K562 (cell line): ENCODE results near the gene ANXA3. TPM values are rescaled to one million over a fixed set of nuclear protein-coding genes. Genes with fewer than 3 reads are reported as not detected.

Experiments
- ATF1 ChIP-seq, 2 experiments: fragments of 450-650 bp in 1 of 2; IDR thresholded peaks; 2 replicates each; pipeline ENCODE4 v1.6.1; 2016; ENCODE audit warnings: missing compliant biosample characterization in 1 of 2, missing genetic modification characterization in 1 of 2
- ESRRA ChIP-seq: fragments of 450-650 bp; IDR thresholded peaks from 2 replicates; pipeline ENCODE4 v1.6.1; 2014; ENCODE audit warnings: low read depth, mild to moderate bottlenecking, moderate library complexity, borderline replicate concordance
- FOSL1 ChIP-seq: fragments of 200-800 bp; sonication (Bioruptor generic); conservative IDR thresholded peaks from 2 replicates; pipeline ENCODE4 v1.6.1; 2016; ENCODE audit warnings: missing genetic modification characterization, missing compliant biosample characterization
- JUND ChIP-seq, 2 experiments: IDR thresholded peaks; 2 replicates in 1 of 2; 3 replicates in 1 of 2; pipeline ENCODE4 v1.6.1; 2011; ENCODE audit warnings: borderline replicate concordance in 2 of 2, low read depth in 2 of 2, low read length in 2 of 2, improper control_type of control experiment in 1 of 2, missing biosample characterization in 1 of 2, missing genetic modification characterization in 1 of 2, missing genetic modification reagents in 1 of 2
- MTA2 ChIP-seq: fragments of 450-650 bp; IDR thresholded peaks from 2 replicates; pipeline ENCODE4 v1.6.1; 2016; ENCODE audit warnings: low read depth
- MYNN ChIP-seq, 2 experiments: sonication (generic); formaldehyde crosslinking in 1 of 2; IDR thresholded peaks; 2 replicates each; pipeline versions ENCODE4 v1.5.0 to v1.6.1; 2016 to 2020; ENCODE audit warnings: antibody characterized with exemption in 1 of 2, missing genetic modification reagents in 1 of 2
- STAT6 ChIP-seq: sonication (generic); formaldehyde crosslinking; IDR thresholded peaks from 2 replicates; pipeline ENCODE4 v1.8.1; 2023; ENCODE audit warnings: mild to moderate bottlenecking, missing genetic modification reagents
- TAF1 ChIP-seq: IDR thresholded peaks from 2 replicates; pipeline ENCODE4 v1.6.1; 2011; ENCODE audit warnings: mild to moderate bottlenecking, low read length, moderate library complexity; ENCODE audit not compliant: insufficient read depth, control insufficient read depth, severe bottlenecking; ENCODE audit errors: extremely low read depth
- TEAD1 ChIP-seq, 2 experiments: fragments of 450-650 bp in 1 of 2; sonication (generic) in 1 of 2; formaldehyde crosslinking; IDR thresholded peaks; 2 replicates each; pipeline versions ENCODE4 v1.4.0 to v1.8.0; 2020 to 2022; ENCODE audit warnings: mild to moderate bottlenecking in 2 of 2, missing genetic modification reagents in 1 of 2
- TEAD2 ChIP-seq: fragments of 450-650 bp; IDR thresholded peaks from 2 replicates; pipeline ENCODE4 v1.6.1; 2016; ENCODE audit warnings: missing genetic modification characterization, control low read depth, missing compliant biosample characterization
- VEZF1 ChIP-seq: fragments of 200-800 bp; sonication (Bioruptor generic); IDR thresholded peaks from 2 replicates; pipeline ENCODE4 v1.6.1; 2017; ENCODE audit warnings: missing genetic modification characterization, missing compliant biosample characterization
- ZEB2 ChIP-seq: fragments of 450-650 bp; IDR thresholded peaks from 2 replicates; pipeline ENCODE4 v1.6.1; 2016
- ZKSCAN1 ChIP-seq: fragments of 150-350 bp; IDR thresholded peaks from 2 replicates; pipeline ENCODE4 v1.6.1; 2016; ENCODE audit warnings: low read depth, low read length
- ZNF57 ChIP-seq: fragments of 450-650 bp; formaldehyde crosslinking; IDR thresholded peaks from 2 replicates; pipeline ENCODE4 v1.4.0; 2020; ENCODE audit warnings: mild to moderate bottlenecking, moderate library complexity
- polyA plus RNA-seq, 8 experiments: library from polyadenylated mRNA; depleted of rRNA in 4 of 8; stranded (reverse) in 5 of 8; unstranded in 3 of 8; fragments of >200 nt; fragmentation: Nextera tagmentation in 2 of 8; fragmentation: Illumina TruSeq in 1 of 8; extraction: Ambion mirVana in 2 of 8; extraction: Trizol in 1 of 8; gene quantifications; 2 replicates each; pipeline versions ENCODE4 v1.2.1 to v1.2.3, GENCODE V29; 2011 to 2014; ENCODE audit warnings: inconsistent platforms in 1 of 8, missing spikeins in 1 of 8
- total RNA-seq, 7 experiments: library from RNA; depleted of rRNA in 6 of 7; stranded (reverse); fragments of >200 nt in 6 of 7; fragmentation: Illumina TruSeq in 2 of 7; extraction: Trizol in 2 of 7; gene quantifications; 2 replicates each; pipeline versions ENCODE4 v1.2.1 to v1.2.3, GENCODE V29; 2011 to 2021; ENCODE audit warnings: low replicate concordance in 1 of 7
- TF ChIP-seq, protein P1 (sequence below): fragments of 450-650 bp; IDR thresholded peaks from 2 replicates; pipeline ENCODE4 v1.6.1; 2016; ENCODE audit warnings: antibody characterized with exemption
- TF ChIP-seq, protein P2 (sequence below): sonication (generic); formaldehyde crosslinking; IDR thresholded peaks from 2 replicates; pipeline ENCODE4 v1.8.0; 2022; ENCODE audit warnings: mild to moderate bottlenecking, missing genetic modification reagents

ANXA3 gene
- total and polyA plus RNA-seq, 9 of the 15 experiments (the other 6 are each of a cell fraction or from before 2014, with no cell fraction given), result 6.3 to 15.5 (median 9.8) TPM

- TF ChIP-seq ESRRA (peak; percentile 58; the same call in 1 of the 2 replicates), TAF1 (no peak), MYNN (IDR thresholded peaks at IDR 0.05) (no peak), MYNN (CRISPR knock-in tag; IDR thresholded peaks at IDR 0.05) (no peak), FOSL1 (tag) (peak; percentile 34; the same call in 1 of the 2 replicates), STAT6 (CRISPR knock-in tag) (no peak), TEAD1 (CRISPR knock-in tag; IDR thresholded peaks at IDR 0.05) (0 out of 4 replicates have a peak, but pooled peaks of 1 of the 2 experiments have one; percentile 1), MTA2 (peak; percentile 78), TEAD2 (tag) (no peak), ATF1 (CRISPR knock-in tag; IDR thresholded peaks at IDR 0.05) (no peak), ATF1 (tag; IDR thresholded peaks at IDR 0.05) (peak; percentile 63), VEZF1 (no peak), JUND (IDR thresholded peaks at IDR 0.05; ENCODE audit: borderline replicate concordance, low read depth, low read length) (peak; percentile 69; the same call in 1 of the 2 replicates), JUND (tag; IDR thresholded peaks at IDR 0.05; ENCODE audit: borderline replicate concordance, low read depth, low read length) (peak; percentile 64; the same call in 1 of the 3 replicates), ZEB2 (peak; percentile 93), ZNF57 (CRISPR knock-in tag) (no peak), ZKSCAN1 (no peak)
- TF ChIP-seq, protein P1, sequence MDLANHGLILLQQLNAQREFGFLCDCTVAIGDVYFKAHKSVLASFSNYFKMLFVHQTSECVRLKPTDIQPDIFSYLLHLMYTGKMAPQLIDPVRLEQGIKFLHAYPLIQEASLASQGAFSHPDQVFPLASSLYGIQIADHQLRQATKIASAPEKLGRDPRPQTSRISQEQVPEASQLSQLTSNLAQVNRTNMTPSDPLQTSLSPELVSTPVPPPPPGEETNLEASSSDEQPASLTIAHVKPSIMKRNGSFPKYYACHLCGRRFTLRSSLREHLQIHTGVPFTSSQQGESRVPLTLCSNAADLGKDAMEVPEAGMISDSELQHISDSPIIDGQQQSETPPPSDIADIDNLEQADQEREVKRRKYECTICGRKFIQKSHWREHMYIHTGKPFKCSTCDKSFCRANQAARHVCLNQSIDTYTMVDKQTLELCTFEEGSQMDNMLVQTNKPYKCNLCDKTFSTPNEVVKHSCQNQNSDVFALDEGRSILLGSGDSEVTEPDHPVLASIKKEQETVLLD, result peak; percentile 14; the same call in 1 of the 2 replicates
- TF ChIP-seq, protein P2, sequence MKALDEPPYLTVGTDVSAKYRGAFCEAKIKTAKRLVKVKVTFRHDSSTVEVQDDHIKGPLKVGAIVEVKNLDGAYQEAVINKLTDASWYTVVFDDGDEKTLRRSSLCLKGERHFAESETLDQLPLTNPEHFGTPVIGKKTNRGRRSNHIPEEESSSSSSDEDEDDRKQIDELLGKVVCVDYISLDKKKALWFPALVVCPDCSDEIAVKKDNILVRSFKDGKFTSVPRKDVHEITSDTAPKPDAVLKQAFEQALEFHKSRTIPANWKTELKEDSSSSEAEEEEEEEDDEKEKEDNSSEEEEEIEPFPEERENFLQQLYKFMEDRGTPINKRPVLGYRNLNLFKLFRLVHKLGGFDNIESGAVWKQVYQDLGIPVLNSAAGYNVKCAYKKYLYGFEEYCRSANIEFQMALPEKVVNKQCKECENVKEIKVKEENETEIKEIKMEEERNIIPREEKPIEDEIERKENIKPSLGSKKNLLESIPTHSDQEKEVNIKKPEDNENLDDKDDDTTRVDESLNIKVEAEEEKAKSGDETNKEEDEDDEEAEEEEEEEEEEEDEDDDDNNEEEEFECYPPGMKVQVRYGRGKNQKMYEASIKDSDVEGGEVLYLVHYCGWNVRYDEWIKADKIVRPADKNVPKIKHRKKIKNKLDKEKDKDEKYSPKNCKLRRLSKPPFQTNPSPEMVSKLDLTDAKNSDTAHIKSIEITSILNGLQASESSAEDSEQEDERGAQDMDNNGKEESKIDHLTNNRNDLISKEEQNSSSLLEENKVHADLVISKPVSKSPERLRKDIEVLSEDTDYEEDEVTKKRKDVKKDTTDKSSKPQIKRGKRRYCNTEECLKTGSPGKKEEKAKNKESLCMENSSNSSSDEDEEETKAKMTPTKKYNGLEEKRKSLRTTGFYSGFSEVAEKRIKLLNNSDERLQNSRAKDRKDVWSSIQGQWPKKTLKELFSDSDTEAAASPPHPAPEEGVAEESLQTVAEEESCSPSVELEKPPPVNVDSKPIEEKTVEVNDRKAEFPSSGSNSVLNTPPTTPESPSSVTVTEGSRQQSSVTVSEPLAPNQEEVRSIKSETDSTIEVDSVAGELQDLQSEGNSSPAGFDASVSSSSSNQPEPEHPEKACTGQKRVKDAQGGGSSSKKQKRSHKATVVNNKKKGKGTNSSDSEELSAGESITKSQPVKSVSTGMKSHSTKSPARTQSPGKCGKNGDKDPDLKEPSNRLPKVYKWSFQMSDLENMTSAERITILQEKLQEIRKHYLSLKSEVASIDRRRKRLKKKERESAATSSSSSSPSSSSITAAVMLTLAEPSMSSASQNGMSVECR (CRISPR knock-in tag), result no peak
Observed at GRCh38 chr4:78613522-78614321, 62.2 kb downstream of the ANXA3 start (continued).
